IPS DF 4.7 (cell line): ENCODE data around the gene ARID1B.

Source experiments
- DNase-seq: peaks from one replicate; pipeline ENCODE4 v3.0.0-alpha.2; 2013; ENCODE audit warnings: low spot score; ENCODE audit errors: extremely low read depth

Gene ARID1B

GRCh38 chr6:157045831-157046454 lies 268.8 kb downstream of the ARID1B start:
- no peak for DNase-seq

GRCh38 chr6:157046776-157047175 lies 269.6 kb downstream of the ARID1B start:
- DNase-seq: no peak

GRCh38 chr6:157047328-157047727 lies 270.1 kb downstream of the ARID1B start:
- no peak for DNase-seq

- no peak for DNase-seq
These were observed 270.8 kb downstream of the ARID1B start for GRCh38 chr6:157047951-157048350.

- no peak for DNase-seq
These were observed 272.0 kb downstream of the ARID1B start for GRCh38 chr6:157049133-157049532.

GRCh38 chr6:157050537-157051265 lies 273.5 kb downstream of the ARID1B start:
- no peak for DNase-seq

- no peak for DNase-seq
These were observed 277.4 kb downstream of the ARID1B start for GRCh38 chr6:157054531-157054979.

- no peak for DNase-seq
These were observed 278.7 kb downstream of the ARID1B start for GRCh38 chr6:157055863-157056262.

- DNase-seq: no peak
These were observed 279.1 kb downstream of the ARID1B start for GRCh38 chr6:157056275-157056674.

- DNase-seq: no peak
These were observed 281.4 kb downstream of the ARID1B start for GRCh38 chr6:157058574-157058973.

GRCh38 chr6:157059781-157060180 lies 282.6 kb downstream of the ARID1B start:
- DNase-seq: no peak

- no peak for DNase-seq
These were observed 283.3 kb downstream of the ARID1B start for GRCh38 chr6:157060440-157060952.

GRCh38 chr6:157061770-157062594 lies 284.8 kb downstream of the ARID1B start:
- DNase-seq: no peak

GRCh38 chr6:157063176-157063905 lies 286.2 kb downstream of the ARID1B start:
- DNase-seq: no peak

GRCh38 chr6:157063923-157064322 lies 286.7 kb downstream of the ARID1B start:
- no peak for DNase-seq

- no peak for DNase-seq
These were observed 287.3 kb downstream of the ARID1B start for GRCh38 chr6:157064502-157064901.

GRCh38 chr6:157065366-157065765 lies 288.2 kb downstream of the ARID1B start:
- no peak for DNase-seq

- DNase-seq: no peak
These were observed 289.8 kb downstream of the ARID1B start for GRCh38 chr6:157066781-157067491.

GRCh38 chr6:157067507-157067906 lies 290.3 kb downstream of the ARID1B start:
- DNase-seq: no peak

- DNase-seq: no peak
These were observed 291.6 kb downstream of the ARID1B start for GRCh38 chr6:157068691-157069324.
